Progenitor cell of endocrine pancreas (in vitro differentiated cells): ENCODE results near the gene SPDYE5. TPM values are rescaled to one million over a fixed set of nuclear protein-coding genes. Genes with fewer than 3 reads are reported as not detected.

Experiments used
- DNase-seq: peaks from one replicate; pipeline ENCODE4 v3.0.0; 2021; ENCODE audit warnings: low spot score; ENCODE audit not compliant: unreplicated experiment
- H3K27ac Mint-ChIP-seq: 2 replicates; pipeline ENCODE4 v1.8.0; 2021; ENCODE audit warnings: mild to moderate bottlenecking, moderate library complexity, mixed read lengths
- H3K27me3 Mint-ChIP-seq: 2 replicates; pipeline ENCODE4 v1.8.0; 2021; ENCODE audit warnings: mixed read lengths
- H3K36me3 Mint-ChIP-seq: 2 replicates; pipeline ENCODE4 v1.8.0; 2022; ENCODE audit warnings: mixed read lengths; ENCODE audit not compliant: insufficient read depth
- H3K4me1 Mint-ChIP-seq: 2 replicates; pipeline ENCODE4 v1.8.0; 2021; ENCODE audit warnings: low read depth, mixed read lengths
- H3K4me3 Mint-ChIP-seq: 2 replicates; pipeline ENCODE4 v1.8.0; 2021; ENCODE audit warnings: low read depth, mild to moderate bottlenecking, moderate library complexity, mixed read lengths
- H3K9me3 Mint-ChIP-seq: 2 replicates; pipeline ENCODE4 v1.8.0; 2021; ENCODE audit warnings: low read depth, mixed read lengths
- total RNA-seq: library from RNA; stranded (reverse); gene quantifications from 2 replicates; pipeline ENCODE4 v1.2.1, GENCODE V29; 2021
- TF ChIP-seq, protein P1 (sequence below): fragments of 200-600 bp; sonication (generic); IDR thresholded peaks from one replicate; pipeline ENCODE4 v1.5.0; 2021; ENCODE audit warnings: antibody characterized with exemption, mild to moderate bottlenecking; ENCODE audit not compliant: unreplicated experiment

The SPDYE5 gene
- total RNA-seq, 1 donor from 2014 or later: not detected

DNA sequence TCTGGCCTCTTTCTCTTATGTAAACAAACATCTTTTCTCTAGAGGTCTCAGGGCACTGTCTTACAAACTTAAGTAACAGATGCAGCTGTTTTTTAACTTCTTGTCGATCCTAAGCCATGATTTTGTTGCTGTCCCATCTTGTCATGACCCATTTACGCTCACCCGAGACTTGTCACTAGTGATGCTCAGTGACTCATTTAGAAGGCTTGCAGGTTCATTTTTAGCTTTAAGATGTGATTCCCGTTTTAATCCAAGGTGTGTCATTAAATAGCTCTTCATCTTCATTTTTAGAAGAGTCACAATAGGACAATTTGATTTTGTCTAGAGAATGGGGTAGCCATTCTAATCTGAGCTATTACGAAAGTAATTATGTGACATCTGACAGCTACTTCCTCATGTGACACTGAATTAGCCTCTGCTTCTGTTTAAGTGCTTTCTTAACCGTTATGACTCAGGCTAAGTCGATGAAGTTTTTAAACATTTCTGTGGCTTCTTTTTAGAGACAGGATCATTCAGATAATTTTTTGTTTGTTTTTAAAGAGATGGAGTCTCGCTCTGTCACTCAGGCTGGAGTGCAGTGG is 42.7 kb downstream of the SPDYE5 start:
- DNase-seq: no peak
- TF ChIP-seq, protein P1, sequence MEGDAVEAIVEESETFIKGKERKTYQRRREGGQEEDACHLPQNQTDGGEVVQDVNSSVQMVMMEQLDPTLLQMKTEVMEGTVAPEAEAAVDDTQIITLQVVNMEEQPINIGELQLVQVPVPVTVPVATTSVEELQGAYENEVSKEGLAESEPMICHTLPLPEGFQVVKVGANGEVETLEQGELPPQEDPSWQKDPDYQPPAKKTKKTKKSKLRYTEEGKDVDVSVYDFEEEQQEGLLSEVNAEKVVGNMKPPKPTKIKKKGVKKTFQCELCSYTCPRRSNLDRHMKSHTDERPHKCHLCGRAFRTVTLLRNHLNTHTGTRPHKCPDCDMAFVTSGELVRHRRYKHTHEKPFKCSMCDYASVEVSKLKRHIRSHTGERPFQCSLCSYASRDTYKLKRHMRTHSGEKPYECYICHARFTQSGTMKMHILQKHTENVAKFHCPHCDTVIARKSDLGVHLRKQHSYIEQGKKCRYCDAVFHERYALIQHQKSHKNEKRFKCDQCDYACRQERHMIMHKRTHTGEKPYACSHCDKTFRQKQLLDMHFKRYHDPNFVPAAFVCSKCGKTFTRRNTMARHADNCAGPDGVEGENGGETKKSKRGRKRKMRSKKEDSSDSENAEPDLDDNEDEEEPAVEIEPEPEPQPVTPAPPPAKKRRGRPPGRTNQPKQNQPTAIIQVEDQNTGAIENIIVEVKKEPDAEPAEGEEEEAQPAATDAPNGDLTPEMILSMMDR: no peak
- H3K27ac Mint-ChIP-seq: no peak overlapping the region
- no peaks in the 10 kb centered on the region for H3K9me3 Mint-ChIP-seq
- H3K4me1 Mint-ChIP-seq: no peaks in the 10 kb centered on the region
- H3K36me3 Mint-ChIP-seq: peaks cover 7% of the 10 kb centered on the region
- H3K27me3 Mint-ChIP-seq: no peaks in the 10 kb centered on the region
- no peak overlapping the region for H3K4me3 Mint-ChIP-seq

DNA sequence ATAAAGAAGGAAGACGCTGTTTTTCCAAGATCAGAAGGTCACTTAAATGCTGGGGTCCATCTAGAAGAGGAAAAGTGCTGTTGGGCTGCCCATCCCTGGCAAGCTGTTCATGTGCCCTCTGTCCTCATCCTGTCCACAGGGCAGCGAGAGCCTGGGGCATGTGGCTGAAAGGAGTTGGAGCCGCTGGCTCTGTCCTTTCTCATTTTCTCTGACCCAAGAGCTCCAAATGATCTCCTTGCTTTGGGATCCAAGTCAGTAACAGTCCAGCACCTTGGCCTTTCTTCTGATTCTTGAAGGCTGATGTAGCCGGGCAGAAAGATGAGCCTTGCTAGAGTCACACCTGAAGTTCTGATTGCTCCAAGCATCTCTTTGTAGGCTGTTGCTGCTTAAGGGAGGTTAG is 44.4 kb downstream of the SPDYE5 start:
- no peak for DNase-seq

DNA sequence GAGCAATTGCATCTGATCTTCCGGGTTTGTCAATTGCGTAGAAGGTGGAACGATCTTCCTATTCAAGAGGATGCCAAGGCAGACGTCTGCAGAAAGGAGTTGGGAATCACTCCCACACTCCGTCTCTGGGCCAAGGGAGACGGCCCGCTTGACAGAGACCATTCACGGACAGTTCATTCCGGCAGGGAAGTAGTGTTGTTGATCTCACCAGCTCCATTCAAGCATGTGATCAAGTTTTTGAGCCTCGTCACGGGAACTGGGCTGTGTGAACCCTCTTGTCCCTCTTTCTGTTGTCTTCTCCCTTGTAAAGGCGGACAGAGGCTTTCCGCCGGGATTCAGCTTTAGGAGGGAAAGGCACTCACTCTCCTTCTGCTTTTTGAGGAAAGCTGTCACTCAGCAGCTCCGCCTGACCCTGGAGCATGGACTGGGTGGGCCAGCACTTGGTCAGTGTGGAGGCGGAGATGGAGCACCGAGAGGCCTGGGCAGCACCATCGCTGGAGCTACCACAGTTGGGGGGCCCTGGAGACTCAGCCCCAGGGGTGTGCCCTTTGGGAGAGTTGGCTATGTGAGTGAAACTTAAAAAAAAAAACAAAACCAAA is 44.9 kb downstream of the SPDYE5 start:
- no peaks in the 10 kb centered on the region for H3K27me3 Mint-ChIP-seq
- no peaks in the 10 kb centered on the region for H3K9me3 Mint-ChIP-seq
- TF ChIP-seq, protein P1: no peak
- H3K4me3 Mint-ChIP-seq: no peak overlapping the region
- H3K27ac Mint-ChIP-seq: no peak overlapping the region
- no peaks in the 10 kb centered on the region for H3K4me1 Mint-ChIP-seq
- DNase-seq: no peak
- H3K36me3 Mint-ChIP-seq: peaks cover 11% of the 10 kb centered on the region

More for the DNA sequence above, 44.4 kb downstream of the SPDYE5 start:
- Mint-ChIP-seq H3K9me3 (no peaks in the 10 kb centered on the region), H3K4me3 (no peak overlapping the region), H3K36me3 (peaks cover 9% of the 10 kb centered on the region), H3K27me3 (no peaks in the 10 kb centered on the region), H3K4me1 (no peaks in the 10 kb centered on the region), H3K27ac (no peak overlapping the region)
- TF ChIP-seq, protein P1: no peak

DNA sequence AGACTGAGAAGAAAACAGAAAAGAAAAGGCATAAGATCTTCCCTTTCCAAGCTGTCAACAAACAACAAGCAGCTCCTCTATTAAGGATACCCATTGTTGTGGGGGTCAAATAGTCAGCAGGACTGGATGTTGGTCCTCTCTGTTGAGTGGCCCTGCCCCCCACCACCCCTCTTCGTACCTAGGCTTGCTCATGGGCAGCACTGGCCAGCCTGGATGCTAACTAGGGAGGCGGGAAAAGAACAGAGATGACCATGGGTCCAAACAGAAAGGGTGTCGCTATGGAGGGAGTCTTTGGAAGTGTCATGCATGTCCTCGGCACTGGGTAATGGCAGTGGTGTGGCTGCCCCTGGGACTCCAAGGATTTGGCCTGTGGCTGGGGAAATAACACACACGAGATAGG is 45.6 kb downstream of the SPDYE5 start:
- TF ChIP-seq, protein P1: no peak
- Mint-ChIP-seq H3K9me3 (no peaks in the 10 kb centered on the region), H3K4me1 (no peaks in the 10 kb centered on the region), H3K4me3 (no peak overlapping the region), H3K27ac (no peak overlapping the region), H3K27me3 (no peaks in the 10 kb centered on the region), H3K36me3 (peaks cover 12% of the 10 kb centered on the region)
- DNase-seq: no peak

DNA sequence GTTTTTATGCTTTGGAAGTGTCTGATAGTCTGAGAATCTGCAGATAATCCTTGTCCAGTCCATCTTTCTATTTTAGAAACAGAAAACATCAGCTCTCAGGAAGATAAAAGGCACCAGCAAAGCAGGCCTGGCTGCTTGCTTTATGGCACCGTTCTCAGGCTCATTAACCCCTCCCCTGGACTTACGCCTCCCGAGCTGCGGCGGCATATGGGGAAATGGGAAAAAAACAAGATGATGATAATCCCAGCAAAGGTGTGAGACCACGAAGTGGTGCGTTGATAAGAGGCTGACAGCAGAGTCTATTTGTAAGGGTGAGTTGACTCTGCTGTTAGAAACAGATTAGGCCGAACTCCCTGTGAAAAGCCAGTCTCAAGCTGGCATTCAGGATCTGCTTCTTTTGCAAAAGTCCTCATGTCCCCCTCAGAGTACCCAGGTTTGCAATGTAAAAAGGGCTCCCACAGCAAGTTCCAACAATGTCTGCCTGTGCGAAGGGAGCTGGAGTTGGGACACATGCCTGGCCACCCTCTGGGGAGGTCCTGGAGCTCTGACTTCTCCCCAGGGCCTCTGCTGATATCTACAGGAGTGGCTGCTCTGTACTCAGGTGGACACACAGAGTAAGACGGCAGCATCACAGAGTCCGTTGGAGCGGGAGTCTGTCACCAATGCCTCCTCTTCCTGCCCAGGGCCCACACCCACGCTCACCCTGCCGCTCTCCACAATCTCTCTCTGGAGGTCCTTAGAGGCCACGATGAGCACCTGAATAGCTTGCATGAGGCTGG is 54.3 kb downstream of the SPDYE5 start:
- H3K4me1 Mint-ChIP-seq: no peaks in the 10 kb centered on the region
- H3K9me3 Mint-ChIP-seq: no peaks in the 10 kb centered on the region
- no peaks in the 10 kb centered on the region for H3K27me3 Mint-ChIP-seq
- no peak for DNase-seq
- H3K27ac Mint-ChIP-seq: no peak overlapping the region
- no peak overlapping the region for H3K4me3 Mint-ChIP-seq
- TF ChIP-seq, protein P1: no peak
- H3K36me3 Mint-ChIP-seq: peaks cover 22% of the 10 kb centered on the region

Other genes starting within 250 kb of the SPDYE5 start
- 10.2 and 11.3 TPM in 2 replicates for gene TRIM73, start 96.7 kb upstream of the SPDYE5 start, total RNA-seq
- 68.6 and 70.6 TPM in 2 replicates for gene POM121C, start 6.0 kb upstream of the SPDYE5 start, total RNA-seq
- 61.1 and 66.6 TPM in 2 replicates for gene HIP1, start 246.6 kb downstream of the SPDYE5 start, total RNA-seq